Left ventricle myocardium inferior (tissue), 1 donor: ENCODE results near the gene FBXO10. TPM values are rescaled to one million over a fixed set of nuclear protein-coding genes. Genes with fewer than 3 reads are reported as not detected.
"Not testable (repeated sequence)": the region's sequence is repeated elsewhere in the genome, so short reads cannot be mapped to it uniquely, and the experiment has no call there.

Experiments used
- DNase-seq: peaks from one replicate; pipeline ENCODE4 v3.0.0-alpha.2; 2020
- H3K27ac ChIP-seq: fragments of 200-600 bp; replicated peaks from 2 replicates; pipeline ENCODE4 v1.8.0; 2021
- H3K27me3 ChIP-seq: fragments of 200-600 bp; 2 replicates; pipeline ENCODE4 v1.8.0; 2021; ENCODE audit warnings: low read depth
- H3K36me3 ChIP-seq: fragments of 200-600 bp; 2 replicates; pipeline ENCODE4 v1.8.0; 2021
- H3K4me1 ChIP-seq: fragments of 200-600 bp; 2 replicates; pipeline ENCODE4 v1.8.0; 2021
- H3K4me3 ChIP-seq: fragments of 200-600 bp; 2 replicates; pipeline ENCODE4 v1.8.0; 2021; ENCODE audit warnings: mild to moderate bottlenecking, moderate library complexity
- H3K9me3 ChIP-seq: fragments of 200-600 bp; replicated peaks from 2 replicates; pipeline ENCODE4 v1.8.0; 2021
- CTCF ChIP-seq: fragments of 200-600 bp; IDR thresholded peaks from 2 replicates; pipeline ENCODE4 v1.8.0; 2021; ENCODE audit warnings: antibody characterized with exemption, mild to moderate bottlenecking, borderline replicate concordance
- intact Hi-C: fragments of 100-400 bp; cut with micrococcal nuclease; formaldehyde crosslinking; loops from one replicate; pipeline ENCODE4 v1.11.0; 2022
- total RNA-seq: library from RNA; stranded (reverse); fragmentation: NEBNext Ultra II Directional; extraction: Animal tissue kit (Norgen Biotek cat#: 25700); gene quantifications from one replicate; pipeline ENCODE4 v1.2.1, GENCODE V29; 2021
- donor health status: DM: no; HTN: yes; CAD: no; lungs with severe emphysema.

FBXO10 gene
- total RNA-seq, 1 donor from 2014 or later, result 6.7 TPM

- TF ChIP-seq CTCF, result no peak
- H3K4me1 ChIP-seq, result no peaks in the 10 kb centered on the region
- intact Hi-C loops, result no loop called here
These were observed 33.7 kb upstream of the FBXO10 start for GRCh38 chr9:37609735-37610397.

DNA sequence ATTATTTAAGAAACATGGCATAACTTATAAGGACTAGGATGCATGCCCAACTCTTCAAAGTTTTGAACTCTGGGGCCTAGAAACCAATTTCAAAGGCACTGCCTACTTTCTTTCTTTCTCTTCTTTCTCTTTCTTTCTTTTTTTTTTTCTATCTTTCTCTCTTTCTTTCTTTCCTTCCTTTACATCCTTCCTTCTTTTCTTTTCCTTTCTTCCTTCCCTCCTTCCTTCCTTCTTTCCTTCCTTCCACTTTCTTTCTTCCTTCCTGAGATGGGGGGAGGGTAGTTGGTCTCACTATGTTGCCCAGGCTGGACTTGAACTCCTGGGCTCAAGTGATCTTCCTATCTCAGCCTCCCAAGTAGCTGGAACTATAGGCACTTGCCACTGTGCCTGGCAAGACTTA is 32.1 kb upstream of the FBXO10 start:
- intact Hi-C loops, result no loop called here

More at GRCh38 chr9:37609735-37610397, 33.7 kb upstream of the FBXO10 start:
- Histone ChIP-seq H3K27ac (no peak overlapping the region), H3K9me3 (no peaks in the 10 kb centered on the region), H3K4me3 (no peak overlapping the region), H3K27me3 (no peaks in the 10 kb centered on the region), H3K36me3 (no peaks in the 10 kb centered on the region)
- no peak for DNase-seq

DNA sequence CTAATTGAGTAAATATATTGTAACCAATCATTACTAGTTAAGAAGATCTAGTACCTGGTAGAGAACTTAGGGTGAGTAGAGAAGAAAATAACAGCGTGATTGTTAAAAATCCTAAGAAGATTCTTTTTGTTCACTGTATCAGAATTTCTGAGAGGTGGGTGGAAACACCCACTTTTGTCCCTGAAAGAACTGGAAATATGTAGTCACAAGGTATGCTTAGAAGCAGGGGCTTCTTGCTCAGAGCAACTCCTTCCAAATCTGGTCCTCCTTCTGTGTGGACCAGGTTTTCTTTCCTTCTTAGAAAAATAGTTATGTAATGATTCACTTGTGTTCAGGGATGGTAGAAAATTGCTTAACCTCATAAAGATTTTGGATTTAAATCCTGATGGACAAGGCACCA is 28.1 kb upstream of the FBXO10 start:
- Histone ChIP-seq H3K27ac (no peak overlapping the region), H3K36me3 (no peaks in the 10 kb centered on the region), H3K9me3 (no peaks in the 10 kb centered on the region), H3K4me3 (no peak overlapping the region), H3K27me3 (no peaks in the 10 kb centered on the region), H3K4me1 (peaks cover 12% of the 10 kb centered on the region)
- no peak for TF ChIP-seq CTCF
- intact Hi-C loops, result no loop called here
- no peak for DNase-seq

More for the DNA sequence above, 32.1 kb upstream of the FBXO10 start:
- H3K9me3 ChIP-seq, result no peaks in the 10 kb centered on the region
- no peak overlapping the region for H3K4me3 ChIP-seq
- no peaks in the 10 kb centered on the region for H3K36me3 ChIP-seq
- DNase-seq, result no peak
- peaks cover under 1% of the 10 kb centered on the region for H3K4me1 ChIP-seq
- no peak for TF ChIP-seq CTCF
- H3K27ac ChIP-seq, result no peak overlapping the region
- no peaks in the 10 kb centered on the region for H3K27me3 ChIP-seq

DNA sequence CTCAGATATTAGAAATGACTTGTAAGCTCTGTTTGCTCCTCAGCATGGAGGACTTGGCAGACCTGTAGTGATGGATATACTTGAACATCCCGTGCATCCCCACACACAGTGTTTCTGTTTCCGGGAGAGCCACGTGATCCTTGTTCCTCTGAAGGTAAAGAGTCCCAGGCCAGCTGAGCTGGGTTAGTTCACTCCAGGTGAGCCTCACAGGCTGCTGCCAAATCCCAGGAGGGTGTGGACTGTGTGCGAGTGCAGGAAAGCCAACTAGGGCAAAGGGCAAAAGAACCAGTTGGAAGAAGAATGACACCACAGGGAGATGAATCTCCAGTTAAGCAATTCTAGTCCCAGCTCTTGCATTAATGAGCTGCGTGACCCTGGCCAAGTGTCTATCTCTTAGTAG is 26.6 kb upstream of the FBXO10 start:
- no peak for TF ChIP-seq CTCF
- H3K4me3 ChIP-seq, result no peak overlapping the region
- H3K9me3 ChIP-seq, result no peaks in the 10 kb centered on the region
- H3K27me3 ChIP-seq, result no peaks in the 10 kb centered on the region
- DNase-seq, result peak; percentile 26
- no peak overlapping the region for H3K27ac ChIP-seq
- peaks cover 12% of the 10 kb centered on the region for H3K4me1 ChIP-seq
- no peaks in the 10 kb centered on the region for H3K36me3 ChIP-seq
- intact Hi-C loops, result no loop called here

GRCh38 chr9:37602061-37602460 is 25.9 kb upstream of the FBXO10 start:
- H3K36me3 ChIP-seq, H3K9me3 ChIP-seq, H3K4me3 ChIP-seq, H3K27me3 ChIP-seq, intact Hi-C loops, DNase-seq, H3K27ac ChIP-seq: not testable (repeated sequence)
- peaks cover 12% of the 10 kb centered on the region for H3K4me1 ChIP-seq

- Histone ChIP-seq H3K4me3 (no peak overlapping the region), H3K36me3 (no peaks in the 10 kb centered on the region), H3K9me3 (no peaks in the 10 kb centered on the region), H3K27ac (no peak overlapping the region), H3K27me3 (peaks cover 7% of the 10 kb centered on the region), H3K4me1 (peaks cover 24% of the 10 kb centered on the region)
- TF ChIP-seq CTCF, result no peak
- intact Hi-C loops, result no loop called here
- DNase-seq, result no peak
These were observed 20.3 kb upstream of the FBXO10 start for GRCh38 chr9:37596504-37596903.
